GM06990 (cell line): Measurements from ENCODE around the gene SH3YL1.
A peak's percentile ranks its signal among the peaks of the same experiment; 100 is the strongest.

Experiments
- DNase-seq: peaks from one replicate; pipeline ENCODE4 v3.0.0-alpha.2; 2011; ENCODE audit not compliant: insufficient read length; ENCODE audit errors: extremely low read depth
- H3K27me3 ChIP-seq: replicated peaks from 2 replicates; pipeline ENCODE4 v1.6.0; 2011; ENCODE audit warnings: low read length; ENCODE audit not compliant: control insufficient read depth, insufficient read depth
- H3K36me3 ChIP-seq: 2 replicates; pipeline ENCODE4 v1.5.1; 2011; ENCODE audit warnings: low read length; ENCODE audit not compliant: control insufficient read depth, insufficient read depth
- H3K4me3 ChIP-seq: replicated peaks from 2 replicates; pipeline ENCODE4 v1.5.1; 2011; ENCODE audit warnings: low read depth, mild to moderate bottlenecking, control low read depth, low read length
- TF ChIP-seq, protein P1 (sequence below): IDR thresholded peaks from 2 replicates; pipeline ENCODE4 v1.5.1; 2011; ENCODE audit warnings: low read length, control low read depth, mild to moderate bottlenecking, inconsistent platforms; ENCODE audit not compliant: insufficient read depth, poor library complexity, severe bottlenecking

Gene SH3YL1

GRCh38 chr2:264493-265468, 949 bp upstream of the SH3YL1 start, which contains the start of gene ACP1:
ACP1 (plus strand) TSS chr2:264947; CDS start chr2:264965, 18 bp downstream.
- Histone ChIP-seq H3K4me3 (peak within 1 kb of the TSS; percentile 97), H3K36me3 (peaks cover 3% of the 10 kb centered on the region; the same call in 1 of the 2 replicates), H3K27me3 (no peaks in the 10 kb centered on the region)
- peak; percentile 98 for DNase-seq
- TF ChIP-seq, protein P1, sequence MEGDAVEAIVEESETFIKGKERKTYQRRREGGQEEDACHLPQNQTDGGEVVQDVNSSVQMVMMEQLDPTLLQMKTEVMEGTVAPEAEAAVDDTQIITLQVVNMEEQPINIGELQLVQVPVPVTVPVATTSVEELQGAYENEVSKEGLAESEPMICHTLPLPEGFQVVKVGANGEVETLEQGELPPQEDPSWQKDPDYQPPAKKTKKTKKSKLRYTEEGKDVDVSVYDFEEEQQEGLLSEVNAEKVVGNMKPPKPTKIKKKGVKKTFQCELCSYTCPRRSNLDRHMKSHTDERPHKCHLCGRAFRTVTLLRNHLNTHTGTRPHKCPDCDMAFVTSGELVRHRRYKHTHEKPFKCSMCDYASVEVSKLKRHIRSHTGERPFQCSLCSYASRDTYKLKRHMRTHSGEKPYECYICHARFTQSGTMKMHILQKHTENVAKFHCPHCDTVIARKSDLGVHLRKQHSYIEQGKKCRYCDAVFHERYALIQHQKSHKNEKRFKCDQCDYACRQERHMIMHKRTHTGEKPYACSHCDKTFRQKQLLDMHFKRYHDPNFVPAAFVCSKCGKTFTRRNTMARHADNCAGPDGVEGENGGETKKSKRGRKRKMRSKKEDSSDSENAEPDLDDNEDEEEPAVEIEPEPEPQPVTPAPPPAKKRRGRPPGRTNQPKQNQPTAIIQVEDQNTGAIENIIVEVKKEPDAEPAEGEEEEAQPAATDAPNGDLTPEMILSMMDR: no peak

- no peaks in the 10 kb centered on the region for H3K36me3 ChIP-seq
- no peak for DNase-seq
- TF ChIP-seq, protein P1: no peak
- H3K27me3 ChIP-seq: no peaks in the 10 kb centered on the region
- H3K4me3 ChIP-seq: peak overlapping the region; percentile 97
Observed at GRCh38 chr2:263022-263738, 652 bp downstream of the SH3YL1 start.

- Histone ChIP-seq H3K36me3 (no peaks in the 10 kb centered on the region), H3K27me3 (no peaks in the 10 kb centered on the region), H3K4me3 (no peak overlapping the region)
- TF ChIP-seq, protein P1: no peak
- no peak for DNase-seq
Observed at GRCh38 chr2:262117-262516, 1.7 kb downstream of the SH3YL1 start.

- TF ChIP-seq, protein P1: no peak
Observed at GRCh38 chr2:260507-261161, 3.2 kb downstream of the SH3YL1 start.

GRCh38 chr2:259789-260331, 4.0 kb downstream of the SH3YL1 start:
- H3K4me3 ChIP-seq: no peak overlapping the region
- no peak for DNase-seq
- TF ChIP-seq, protein P1: no peak
- no peaks in the 10 kb centered on the region for H3K27me3 ChIP-seq
- no peaks in the 10 kb centered on the region for H3K36me3 ChIP-seq

More at GRCh38 chr2:260507-261161, 3.2 kb downstream of the SH3YL1 start:
- Histone ChIP-seq H3K27me3 (no peaks in the 10 kb centered on the region), H3K36me3 (no peaks in the 10 kb centered on the region), H3K4me3 (no peak overlapping the region)
- DNase-seq: no peak
